Osteocyte (in vitro differentiated cells): ENCODE data around the gene VTCN1. TPM values are rescaled to one million over a fixed set of nuclear protein-coding genes. Genes with fewer than 3 reads are reported as not detected.

Source experiments
- DNase-seq: peaks from one replicate; pipeline ENCODE4 v3.0.0; 2021; ENCODE audit warnings: mixed read lengths; ENCODE audit not compliant: unreplicated experiment; ENCODE audit errors: extremely low spot score
- H3K27ac Mint-ChIP-seq: one replicate; pipeline ENCODE4 v1.8.0; 2021; ENCODE audit warnings: mild to moderate bottlenecking, mixed read lengths; ENCODE audit not compliant: unreplicated experiment
- H3K27me3 Mint-ChIP-seq: one replicate; pipeline ENCODE4 v1.8.0; 2021; ENCODE audit warnings: mixed read lengths; ENCODE audit not compliant: unreplicated experiment
- H3K36me3 Mint-ChIP-seq: one replicate; pipeline ENCODE4 v1.8.0; 2021; ENCODE audit warnings: mixed read lengths; ENCODE audit not compliant: unreplicated experiment
- H3K4me1 Mint-ChIP-seq: one replicate; pipeline ENCODE4 v1.8.0; 2021; ENCODE audit warnings: mixed read lengths; ENCODE audit not compliant: unreplicated experiment
- H3K4me3 Mint-ChIP-seq: one replicate; pipeline ENCODE4 v1.8.0; 2021; ENCODE audit warnings: mild to moderate bottlenecking, moderate library complexity, mixed read lengths; ENCODE audit not compliant: unreplicated experiment
- H3K9me3 Mint-ChIP-seq: one replicate; pipeline ENCODE4 v1.8.0; 2021; ENCODE audit warnings: mixed read lengths; ENCODE audit not compliant: unreplicated experiment
- total RNA-seq: library from RNA; stranded (reverse); gene quantifications from 2 replicates; pipeline ENCODE4 v1.2.1, GENCODE V29; 2021
- TF ChIP-seq, protein P1 (sequence below): fragments of 200-600 bp; sonication (generic); IDR thresholded peaks from 2 replicates; pipeline ENCODE4 v1.5.0; 2021; ENCODE audit warnings: antibody characterized with exemption, mild to moderate bottlenecking, moderate library complexity

Gene VTCN1
- total RNA-seq, 1 donor from 2014 or later = not detected

DNA sequence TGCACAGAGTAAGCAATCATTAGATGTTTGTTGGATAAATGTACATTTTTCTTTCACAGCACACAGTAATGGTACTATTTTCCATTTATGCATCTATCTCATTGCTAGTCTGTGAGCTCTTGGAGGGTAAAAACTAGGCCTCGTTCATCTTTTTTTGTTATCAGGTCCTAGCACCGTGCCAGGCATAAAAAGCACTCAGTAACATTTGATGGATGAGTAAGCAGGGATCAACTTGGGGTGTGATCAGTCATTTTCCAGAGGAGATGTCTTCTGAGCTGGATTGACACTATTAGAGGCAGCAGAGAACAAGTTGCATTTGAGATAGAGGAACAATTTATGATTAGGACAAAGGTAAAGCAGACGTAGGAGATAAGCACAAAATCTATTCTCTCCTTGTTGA, 4.3 kb upstream of the VTCN1 start:
- DNase-seq = no peak
- Mint-ChIP-seq H3K9me3 (peaks cover 6% of the 10 kb centered on the region), H3K4me1 (no peaks in the 10 kb centered on the region), H3K27ac (no peak overlapping the region), H3K36me3 (no peaks in the 10 kb centered on the region), H3K27me3 (peaks cover 7% of the 10 kb centered on the region), H3K4me3 (no peak overlapping the region)
- TF ChIP-seq, protein P1, sequence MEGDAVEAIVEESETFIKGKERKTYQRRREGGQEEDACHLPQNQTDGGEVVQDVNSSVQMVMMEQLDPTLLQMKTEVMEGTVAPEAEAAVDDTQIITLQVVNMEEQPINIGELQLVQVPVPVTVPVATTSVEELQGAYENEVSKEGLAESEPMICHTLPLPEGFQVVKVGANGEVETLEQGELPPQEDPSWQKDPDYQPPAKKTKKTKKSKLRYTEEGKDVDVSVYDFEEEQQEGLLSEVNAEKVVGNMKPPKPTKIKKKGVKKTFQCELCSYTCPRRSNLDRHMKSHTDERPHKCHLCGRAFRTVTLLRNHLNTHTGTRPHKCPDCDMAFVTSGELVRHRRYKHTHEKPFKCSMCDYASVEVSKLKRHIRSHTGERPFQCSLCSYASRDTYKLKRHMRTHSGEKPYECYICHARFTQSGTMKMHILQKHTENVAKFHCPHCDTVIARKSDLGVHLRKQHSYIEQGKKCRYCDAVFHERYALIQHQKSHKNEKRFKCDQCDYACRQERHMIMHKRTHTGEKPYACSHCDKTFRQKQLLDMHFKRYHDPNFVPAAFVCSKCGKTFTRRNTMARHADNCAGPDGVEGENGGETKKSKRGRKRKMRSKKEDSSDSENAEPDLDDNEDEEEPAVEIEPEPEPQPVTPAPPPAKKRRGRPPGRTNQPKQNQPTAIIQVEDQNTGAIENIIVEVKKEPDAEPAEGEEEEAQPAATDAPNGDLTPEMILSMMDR = no peak

DNA sequence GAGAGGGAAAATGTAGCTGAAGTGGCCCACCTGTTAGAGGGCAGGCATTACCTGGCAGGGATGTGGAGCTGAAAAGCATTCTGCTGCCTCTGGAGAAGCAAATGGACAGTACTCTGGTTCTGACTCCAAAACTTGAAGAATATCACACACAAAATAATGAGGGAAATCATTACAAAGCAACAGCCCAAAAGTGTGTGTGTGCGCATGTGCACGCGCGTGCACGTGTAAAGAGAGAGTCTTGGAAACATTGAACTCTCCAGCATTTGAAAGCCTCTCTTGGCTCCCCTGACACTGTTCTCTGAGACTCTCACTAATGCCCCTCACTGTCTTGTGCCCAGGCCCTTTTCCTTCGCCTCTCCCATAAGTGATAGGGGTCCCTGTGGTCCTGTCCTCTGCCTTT, 2.3 kb upstream of the VTCN1 start:
- peak; percentile 40 for DNase-seq
- Mint-ChIP-seq H3K27me3 (peaks cover 7% of the 10 kb centered on the region), H3K4me1 (no peaks in the 10 kb centered on the region), H3K9me3 (no peaks in the 10 kb centered on the region), H3K4me3 (no peak overlapping the region), H3K36me3 (no peaks in the 10 kb centered on the region), H3K27ac (no peak overlapping the region)
- TF ChIP-seq, protein P1 = no peak

DNA sequence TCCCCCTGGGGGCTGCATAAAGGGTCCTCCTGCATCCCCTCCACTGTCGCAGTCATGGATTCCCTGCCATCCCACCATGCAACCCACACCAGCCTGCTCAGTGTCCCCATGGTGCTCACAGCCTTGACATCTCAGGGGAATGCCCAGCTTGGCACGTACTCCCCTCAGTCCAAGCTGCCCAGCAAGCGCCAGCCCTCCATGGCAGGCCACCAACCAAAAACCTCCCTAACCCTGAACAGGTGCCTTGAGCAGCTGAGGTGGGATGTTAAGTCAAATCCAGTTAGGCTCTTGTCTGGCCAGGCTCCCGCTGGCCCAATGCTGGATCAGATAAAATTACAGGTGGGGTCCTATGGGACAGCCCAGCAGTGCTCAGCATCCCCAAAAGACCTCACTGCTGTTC, 341 bp downstream of the VTCN1 start:
- Mint-ChIP-seq H3K4me3 (no peak overlapping the region), H3K27ac (no peak overlapping the region), H3K36me3 (no peaks in the 10 kb centered on the region), H3K27me3 (peaks cover 12% of the 10 kb centered on the region), H3K4me1 (no peaks in the 10 kb centered on the region), H3K9me3 (no peaks in the 10 kb centered on the region)
- peak; percentile 77 for DNase-seq
- TF ChIP-seq, protein P1 = no peak

DNA sequence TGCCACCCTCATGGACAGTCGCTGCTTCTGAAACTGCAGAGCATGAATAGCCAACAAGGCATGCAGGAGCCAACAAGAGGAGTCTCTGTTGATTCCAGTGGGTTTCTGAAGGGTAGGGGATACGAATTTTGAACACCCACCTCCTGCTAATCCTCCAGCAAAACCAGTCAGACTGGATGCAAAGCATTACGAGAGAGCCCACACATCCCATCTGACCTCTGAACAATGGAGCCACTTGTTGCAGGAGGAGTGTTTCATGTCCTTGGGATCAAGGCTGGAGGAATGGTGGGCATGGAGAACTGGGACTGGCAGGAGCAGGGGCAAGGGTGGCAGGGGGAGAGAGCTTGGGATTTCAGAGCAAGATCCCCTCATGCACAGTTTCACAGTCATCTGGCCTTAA, 1.6 kb downstream of the VTCN1 start:
- Mint-ChIP-seq H3K27ac (no peak overlapping the region), H3K4me3 (no peak overlapping the region), H3K9me3 (no peaks in the 10 kb centered on the region), H3K36me3 (no peaks in the 10 kb centered on the region), H3K27me3 (peaks cover 12% of the 10 kb centered on the region), H3K4me1 (no peaks in the 10 kb centered on the region)
- TF ChIP-seq, protein P1 = no peak
- no peak for DNase-seq

DNA sequence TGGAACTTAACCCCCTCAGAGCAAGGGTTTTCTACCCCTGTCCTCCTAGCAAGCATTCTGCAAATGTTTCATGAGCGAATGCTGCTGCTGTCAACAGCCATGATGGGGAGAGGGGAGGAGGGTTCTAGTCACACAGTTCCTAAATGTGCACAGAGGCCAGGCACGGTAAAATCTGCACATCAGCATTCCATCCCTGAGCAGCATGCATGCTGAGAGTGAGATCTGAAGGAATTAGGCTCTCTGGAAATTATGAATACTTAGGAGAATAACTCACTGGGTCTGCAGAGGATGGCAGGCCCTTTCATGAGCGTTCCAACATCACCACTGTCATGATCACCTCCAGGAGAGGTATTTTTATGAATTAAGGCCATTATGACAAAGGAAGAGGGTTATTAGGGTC, 2.1 kb downstream of the VTCN1 start:
- TF ChIP-seq, protein P1 = no peak
- no peak overlapping the region for H3K27ac Mint-ChIP-seq
- no peak overlapping the region for H3K4me3 Mint-ChIP-seq
- DNase-seq = peak; percentile 51
- H3K27me3 Mint-ChIP-seq = peaks cover 12% of the 10 kb centered on the region
- H3K9me3 Mint-ChIP-seq = no peaks in the 10 kb centered on the region
- H3K4me1 Mint-ChIP-seq = no peaks in the 10 kb centered on the region
- H3K36me3 Mint-ChIP-seq = no peaks in the 10 kb centered on the region
